ENCODE results near the gene TYRO3. TPM values are rescaled to one million over a fixed set of nuclear protein-coding genes. Genes with fewer than 3 reads are reported as not detected.

TYRO3 gene
- total and polyA plus RNA-seq, 2 experiments from 2014 or later = 71.0 to 109 TPM

DNA sequence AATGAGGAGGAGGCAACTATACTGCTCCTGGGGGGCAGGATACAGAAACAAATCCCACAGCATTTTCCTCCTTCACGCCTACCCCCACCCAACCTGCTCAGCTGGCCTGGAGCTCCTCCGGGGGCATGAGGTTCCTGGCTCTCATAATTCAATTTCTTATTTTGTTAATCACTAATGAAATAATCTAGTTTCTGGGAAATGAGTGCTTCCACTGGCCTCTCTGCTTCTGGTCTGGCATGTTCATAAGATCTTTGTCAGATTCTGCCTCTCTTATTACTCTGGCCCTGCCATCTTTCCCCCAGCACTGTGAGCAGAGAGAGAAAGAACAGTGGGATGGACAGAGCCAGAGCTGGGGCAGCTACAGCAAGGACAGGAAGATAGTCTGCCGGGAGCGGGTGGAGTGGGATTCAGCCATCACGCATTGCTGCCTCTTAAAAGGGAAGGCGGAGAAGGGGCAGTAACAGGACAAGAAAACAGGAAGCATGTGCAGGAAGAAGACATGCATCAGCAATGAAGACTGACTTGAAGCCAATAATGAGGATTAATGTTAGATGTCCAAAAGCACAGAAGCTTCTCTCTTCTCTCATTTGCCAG, 28.6 kb upstream of the TYRO3 start:
- Histone ChIP-seq H4K20me1 (ENCODE audit: insufficient read depth, poor library complexity, severe bottlenecking) (no peaks in the 10 kb centered on the region), H3K4me2 (no peak overlapping the region), H3K4me1 (ENCODE audit: insufficient read depth) (no peaks in the 10 kb centered on the region), H3K36me3 (replicated peaks; ENCODE audit: insufficient read depth, low read depth) (no peaks in the 10 kb centered on the region), H3K9me3 (ENCODE audit: low read depth) (no peaks in the 10 kb centered on the region), H3K9me2 (replicated peaks; ENCODE audit: insufficient read depth) (no peaks in the 10 kb centered on the region), H3K79me2 (no peaks in the 10 kb centered on the region), H3K27me3 (no peaks in the 10 kb centered on the region), H3K27ac (no peak overlapping the region), H3K4me3 (no peak overlapping the region), H2AFZ (no peak overlapping the region)
- DNase-seq (ENCODE audit: low spot score) = no peak
- WGBS (ENCODE audit: low lambda C conversion rate, missing lambda C conversion rate) = 96% methylated on average over 6 of the region's 6 CpGs
- no peak for TF ChIP-seq EZH2phosphoT487 (IDR thresholded peaks at IDR 0.05; ENCODE audit: low read depth, severe bottlenecking, unreplicated experiment)
- TF ChIP-seq EZH2 (IDR thresholded peaks at IDR 0.05; ENCODE audit: borderline replicate concordance) = no peak
- TF ChIP-seq, protein P1, sequence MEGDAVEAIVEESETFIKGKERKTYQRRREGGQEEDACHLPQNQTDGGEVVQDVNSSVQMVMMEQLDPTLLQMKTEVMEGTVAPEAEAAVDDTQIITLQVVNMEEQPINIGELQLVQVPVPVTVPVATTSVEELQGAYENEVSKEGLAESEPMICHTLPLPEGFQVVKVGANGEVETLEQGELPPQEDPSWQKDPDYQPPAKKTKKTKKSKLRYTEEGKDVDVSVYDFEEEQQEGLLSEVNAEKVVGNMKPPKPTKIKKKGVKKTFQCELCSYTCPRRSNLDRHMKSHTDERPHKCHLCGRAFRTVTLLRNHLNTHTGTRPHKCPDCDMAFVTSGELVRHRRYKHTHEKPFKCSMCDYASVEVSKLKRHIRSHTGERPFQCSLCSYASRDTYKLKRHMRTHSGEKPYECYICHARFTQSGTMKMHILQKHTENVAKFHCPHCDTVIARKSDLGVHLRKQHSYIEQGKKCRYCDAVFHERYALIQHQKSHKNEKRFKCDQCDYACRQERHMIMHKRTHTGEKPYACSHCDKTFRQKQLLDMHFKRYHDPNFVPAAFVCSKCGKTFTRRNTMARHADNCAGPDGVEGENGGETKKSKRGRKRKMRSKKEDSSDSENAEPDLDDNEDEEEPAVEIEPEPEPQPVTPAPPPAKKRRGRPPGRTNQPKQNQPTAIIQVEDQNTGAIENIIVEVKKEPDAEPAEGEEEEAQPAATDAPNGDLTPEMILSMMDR (IDR thresholded peaks at IDR 0.05; ENCODE audit: poor library complexity) = no peak

DNA sequence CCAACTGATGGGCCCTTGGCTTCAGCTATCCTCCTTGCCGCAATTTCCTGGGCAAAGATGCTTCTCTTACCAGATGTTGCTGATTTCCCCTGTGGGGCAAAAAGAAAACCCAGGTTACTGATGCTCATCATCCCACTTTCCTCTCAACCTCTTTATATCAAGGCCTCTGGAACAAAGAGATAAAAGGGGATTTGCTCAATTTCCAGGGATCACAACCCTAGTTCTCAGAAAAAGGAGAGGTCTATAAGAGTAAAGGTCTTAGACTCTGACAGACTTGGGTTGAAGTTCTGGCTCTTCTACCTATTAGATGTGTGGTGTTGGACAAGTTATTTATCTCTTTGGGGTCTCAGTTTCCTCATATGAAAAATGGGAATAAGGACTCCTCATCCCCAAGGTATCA, 23.5 kb upstream of the TYRO3 start:
- no peak overlapping the region for H3K4me3 ChIP-seq
- H4K20me1 ChIP-seq (ENCODE audit: insufficient read depth, poor library complexity, severe bottlenecking) = no peaks in the 10 kb centered on the region
- no peaks in the 10 kb centered on the region for H3K36me3 ChIP-seq (replicated peaks; ENCODE audit: insufficient read depth, low read depth)
- H3K9me3 ChIP-seq (ENCODE audit: low read depth) = no peaks in the 10 kb centered on the region
- no peaks in the 10 kb centered on the region for H3K79me2 ChIP-seq
- no peak for DNase-seq (ENCODE audit: low spot score)
- no peak overlapping the region for H3K4me2 ChIP-seq
- TF ChIP-seq EZH2phosphoT487 (IDR thresholded peaks at IDR 0.05; ENCODE audit: low read depth, severe bottlenecking, unreplicated experiment) = no peak
- no peak for TF ChIP-seq EZH2 (IDR thresholded peaks at IDR 0.05; ENCODE audit: borderline replicate concordance)
- TF ChIP-seq, protein P1 (IDR thresholded peaks at IDR 0.05; ENCODE audit: poor library complexity) = no peak
- no peaks in the 10 kb centered on the region for H3K27me3 ChIP-seq
- H3K4me1 ChIP-seq (ENCODE audit: insufficient read depth) = no peaks in the 10 kb centered on the region
- H3K9me2 ChIP-seq (replicated peaks; ENCODE audit: insufficient read depth) = no peaks in the 10 kb centered on the region
- H3K27ac ChIP-seq = no peak overlapping the region
- H2AFZ ChIP-seq = no peak overlapping the region
- WGBS (ENCODE audit: low lambda C conversion rate, missing lambda C conversion rate) = 95% methylated on average over 1 of the region's 1 CpG

DNA sequence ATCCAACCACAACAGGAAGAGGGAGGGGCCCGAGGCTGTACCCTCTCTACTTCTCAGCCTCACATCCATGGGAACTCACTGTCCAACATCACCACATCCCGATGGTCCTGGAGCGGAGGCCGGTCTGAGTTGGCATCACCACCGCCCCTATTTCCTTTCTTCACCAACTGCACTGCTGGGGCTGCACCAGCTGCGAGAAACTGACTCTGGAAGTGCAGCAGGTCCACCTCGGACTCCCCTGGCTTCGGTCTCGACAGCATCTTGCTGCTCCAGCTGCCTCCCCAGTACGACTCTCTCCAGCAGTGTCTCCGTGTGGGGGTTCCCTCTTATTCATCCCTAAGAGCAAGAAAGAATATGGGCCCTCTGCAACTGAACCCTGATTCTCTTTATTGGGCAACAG, 22.1 kb upstream of the TYRO3 start:
- H3K4me2 ChIP-seq = no peak overlapping the region
- no peaks in the 10 kb centered on the region for H3K9me3 ChIP-seq (ENCODE audit: low read depth)
- 94% methylated on average over 11 of the region's 11 CpGs for WGBS (ENCODE audit: low lambda C conversion rate, missing lambda C conversion rate)
- H3K27ac ChIP-seq = no peak overlapping the region
- no peaks in the 10 kb centered on the region for H3K36me3 ChIP-seq (replicated peaks; ENCODE audit: insufficient read depth, low read depth)
- H2AFZ ChIP-seq = no peak overlapping the region
- H3K79me2 ChIP-seq = peaks cover 3% of the 10 kb centered on the region
- no peak for DNase-seq (ENCODE audit: low spot score)
- H4K20me1 ChIP-seq (ENCODE audit: insufficient read depth, poor library complexity, severe bottlenecking) = no peaks in the 10 kb centered on the region
- H3K27me3 ChIP-seq = no peaks in the 10 kb centered on the region
- TF ChIP-seq EZH2phosphoT487 (IDR thresholded peaks at IDR 0.05; ENCODE audit: low read depth, severe bottlenecking, unreplicated experiment) = no peak
- no peak for TF ChIP-seq EZH2 (IDR thresholded peaks at IDR 0.05; ENCODE audit: borderline replicate concordance)
- TF ChIP-seq, protein P1 (IDR thresholded peaks at IDR 0.05; ENCODE audit: poor library complexity) = no peak
- no peaks in the 10 kb centered on the region for H3K4me1 ChIP-seq (ENCODE audit: insufficient read depth)
- H3K9me2 ChIP-seq (replicated peaks; ENCODE audit: insufficient read depth) = no peaks in the 10 kb centered on the region
- H3K4me3 ChIP-seq = no peak overlapping the region

All from hepatocyte (in vitro differentiated cells).